ENCODE measurements around the gene EPG5. TPM values are rescaled to one million over a fixed set of nuclear protein-coding genes. Genes with fewer than 3 reads are reported as not detected.

The EPG5 gene
- total and polyA plus RNA-seq, 2 experiments from 2014 or later: 4.6 to 32.1 TPM

GRCh38 chr18:45916302-45916701, 50.8 kb downstream of the EPG5 start:
- 94% methylated on average over 8 of the region's 8 CpGs for WGBS (ENCODE audit: low lambda C conversion rate, missing lambda C conversion rate)
- peaks cover 3% of the 10 kb centered on the region for H3K36me3 ChIP-seq (replicated peaks; ENCODE audit: insufficient read depth, low read depth)

GRCh38 chr18:45913276-45913675, 53.9 kb downstream of the EPG5 start:
- TF ChIP-seq EZH2phosphoT487 (IDR thresholded peaks at IDR 0.05; ENCODE audit: low read depth, severe bottlenecking, unreplicated experiment): no peak
- Histone ChIP-seq H3K9me3 (ENCODE audit: low read depth) (no peaks in the 10 kb centered on the region), H3K9me2 (replicated peaks; ENCODE audit: insufficient read depth) (no peaks in the 10 kb centered on the region), H2AFZ (no peak overlapping the region), H3K36me3 (replicated peaks; ENCODE audit: insufficient read depth, low read depth) (peaks cover 3% of the 10 kb centered on the region), H3K79me2 (no peaks in the 10 kb centered on the region), H3K27me3 (no peaks in the 10 kb centered on the region), H4K20me1 (ENCODE audit: insufficient read depth, poor library complexity, severe bottlenecking) (no peaks in the 10 kb centered on the region), H3K27ac (no peak overlapping the region), H3K4me3 (no peak overlapping the region), H3K4me2 (no peak overlapping the region), H3K4me1 (ENCODE audit: insufficient read depth) (no peaks in the 10 kb centered on the region)
- 89% methylated on average over 4 of the region's 4 CpGs for WGBS (ENCODE audit: low lambda C conversion rate, missing lambda C conversion rate)
- DNase-seq (ENCODE audit: low spot score): no peak

More at GRCh38 chr18:45916302-45916701, 50.8 kb downstream of the EPG5 start:
- Histone ChIP-seq H2AFZ (no peak overlapping the region), H3K4me2 (no peak overlapping the region), H3K4me1 (ENCODE audit: insufficient read depth) (no peaks in the 10 kb centered on the region), H3K27me3 (no peaks in the 10 kb centered on the region), H4K20me1 (ENCODE audit: insufficient read depth, poor library complexity, severe bottlenecking) (no peaks in the 10 kb centered on the region), H3K4me3 (no peak overlapping the region), H3K27ac (no peak overlapping the region), H3K9me2 (replicated peaks; ENCODE audit: insufficient read depth) (no peaks in the 10 kb centered on the region), H3K9me3 (ENCODE audit: low read depth) (no peaks in the 10 kb centered on the region), H3K79me2 (no peaks in the 10 kb centered on the region)
- TF ChIP-seq EZH2 (IDR thresholded peaks at IDR 0.05; ENCODE audit: borderline replicate concordance): no peak
- TF ChIP-seq EZH2phosphoT487 (IDR thresholded peaks at IDR 0.05; ENCODE audit: low read depth, severe bottlenecking, unreplicated experiment): no peak
- TF ChIP-seq CTCF (IDR thresholded peaks at IDR 0.05; ENCODE audit: poor library complexity): no peak
- peak; percentile 10 for DNase-seq (ENCODE audit: low spot score)

GRCh38 chr18:45910405-45911023, 56.6 kb downstream of the EPG5 start:
- H3K79me2 ChIP-seq: no peaks in the 10 kb centered on the region

More at GRCh38 chr18:45910405-45911023, 56.6 kb downstream of the EPG5 start:
- Histone ChIP-seq H3K4me3 (no peak overlapping the region), H3K36me3 (replicated peaks; ENCODE audit: insufficient read depth, low read depth) (peaks cover under 1% of the 10 kb centered on the region), H3K9me2 (replicated peaks; ENCODE audit: insufficient read depth) (no peaks in the 10 kb centered on the region), H3K4me1 (ENCODE audit: insufficient read depth) (no peaks in the 10 kb centered on the region), H3K4me2 (no peak overlapping the region), H3K27me3 (no peaks in the 10 kb centered on the region), H3K27ac (no peak overlapping the region), H4K20me1 (ENCODE audit: insufficient read depth, poor library complexity, severe bottlenecking) (no peaks in the 10 kb centered on the region), H2AFZ (no peak overlapping the region), H3K9me3 (ENCODE audit: low read depth) (no peaks in the 10 kb centered on the region)
- peak; percentile 72 for DNase-seq (ENCODE audit: low spot score)
- TF ChIP-seq EZH2phosphoT487 (IDR thresholded peaks at IDR 0.05; ENCODE audit: low read depth, severe bottlenecking, unreplicated experiment) (no peak), CTCF (IDR thresholded peaks at IDR 0.05; ENCODE audit: poor library complexity) (peak; percentile 69), EZH2 (IDR thresholded peaks at IDR 0.05; ENCODE audit: borderline replicate concordance) (no peak)
- WGBS (ENCODE audit: low lambda C conversion rate, missing lambda C conversion rate): 38% methylated on average over 4 of the region's 4 CpGs
